HuH-7.5 (cell line): ENCODE data around the gene OR56A4.

Experiments used
- DNase-seq: peaks from one replicate; pipeline ENCODE4 v3.0.0; 2011; ENCODE audit warnings: low spot score

Gene OR56A4

GRCh38 chr11:6006846-6007245 lies at the start of gene OR56A4:
OR56A4 (minus strand) TSS chr11:6006946; CDS start chr11:6002992, 3,954 bp downstream.
- no peak for DNase-seq

- no peak for DNase-seq
Observed at GRCh38 chr11:6055569-6055968, 48.8 kb upstream of the OR56A4 start.

GRCh38 chr11:6052374-6052773 lies 45.6 kb upstream of the OR56A4 start:
- DNase-seq = no peak

- DNase-seq = no peak
Observed at GRCh38 chr11:6040874-6041273, 34.1 kb upstream of the OR56A4 start.

- DNase-seq = no peak
Observed at GRCh38 chr11:6030708-6031405, 24.1 kb upstream of the OR56A4 start, which contains the start of gene OR56A1. OR56A1 (minus strand) TSS chr11:6030758; CDS start chr11:6027692, 3,066 bp downstream.

GRCh38 chr11:6027501-6027900 lies 20.8 kb upstream of the OR56A4 start:
- DNase-seq = no peak

GRCh38 chr11:6025056-6025455 lies 18.3 kb upstream of the OR56A4 start:
- DNase-seq = no peak

GRCh38 chr11:6022956-6023355 lies 16.2 kb upstream of the OR56A4 start:
- DNase-seq = peak; percentile 7

- no peak for DNase-seq
Observed at GRCh38 chr11:6013042-6013441, 6.3 kb upstream of the OR56A4 start.

GRCh38 chr11:6012035-6012668 lies 5.4 kb upstream of the OR56A4 start:
- DNase-seq = no peak

GRCh38 chr11:6006395-6006794 lies 351 bp downstream of the OR56A4 start:
- no peak for DNase-seq

- no peak for DNase-seq
Observed at GRCh38 chr11:6002202-6002699, 4.5 kb downstream of the OR56A4 start.

- no peak for DNase-seq
Observed at GRCh38 chr11:5994791-5995190, 12.0 kb downstream of the OR56A4 start.

GRCh38 chr11:5992604-5993251 lies 14.0 kb downstream of the OR56A4 start:
- DNase-seq = peak; percentile 25

GRCh38 chr11:5992150-5992549 lies 14.6 kb downstream of the OR56A4 start:
- DNase-seq = no peak

GRCh38 chr11:5989203-5989602 lies 17.5 kb downstream of the OR56A4 start:
- DNase-seq = no peak

- DNase-seq = no peak
Observed at GRCh38 chr11:5986885-5987284, 19.9 kb downstream of the OR56A4 start, which contains the start of gene OR52L1. OR52L1 (minus strand) TSS chr11:5986985; CDS start chr11:5986930, 55 bp downstream.

GRCh38 chr11:5983443-5983842 lies 23.3 kb downstream of the OR56A4 start:
- DNase-seq = no peak

- no peak for DNase-seq
Observed at GRCh38 chr11:5973530-5973929, 33.2 kb downstream of the OR56A4 start.

GRCh38 chr11:5968394-5968793 lies 38.4 kb downstream of the OR56A4 start, which contains the start of gene OR56A5:
OR56A5 (minus strand) TSS chr11:5968494; CDS start chr11:5968494, 0 bp downstream.
- no peak for DNase-seq

- no peak for DNase-seq
Observed at GRCh38 chr11:5967708-5968107, 39.0 kb downstream of the OR56A4 start.

- no peak for DNase-seq
Observed at GRCh38 chr11:5966958-5967357, 39.8 kb downstream of the OR56A4 start.
